H1 (cell line): ENCODE data around the gene SNX15. TPM values are rescaled to one million over a fixed set of nuclear protein-coding genes. Genes with fewer than 3 reads are reported as not detected.

Experiments used
- CTCF ChIA-PET: fragments of 300-600 bp; sonication (Branson Sonifier 250); formaldehyde crosslinking; loops from one replicate; lab custom pipeline; 2021; ENCODE audit not compliant: partially characterized antibody; lab: Charles Lee
- POLR2A ChIA-PET: fragments of 300-600 bp; sonication (Branson Sonifier 250); formaldehyde crosslinking; loops from one replicate; lab custom pipeline; 2021; ENCODE audit warnings: inconsistent platforms; ENCODE audit not compliant: partially characterized antibody; lab: Charles Lee
- DNase-seq, 2 experiments: peaks; one replicate each; pipeline versions ENCODE4 v3.0.0 to v3.0.0-alpha.2; 2010 to 2022; ENCODE audit warnings: low spot score in 2 of 2, low read depth in 1 of 2, mixed read lengths in 1 of 2
- FAIRE-seq: peaks from 2 replicates; lab custom pipeline; 2011; peaks lifted over from hg19 to GRCh38; lab: Jason Lieb, UNC
- H2AFZ ChIP-seq: 2 replicates; pipeline ENCODE4 v1.8.1; 2012; ENCODE audit warnings: low read length, inconsistent platforms
- H2AK5ac ChIP-seq: 2 replicates; pipeline ENCODE4 v1.6.1; 2013; ENCODE audit warnings: low read depth, low read length
- H2BK120ac ChIP-seq: replicated peaks from 2 replicates; pipeline ENCODE3; 2013; ENCODE audit warnings: low read depth, low read length, inconsistent platforms
- H2BK12ac ChIP-seq: 2 replicates; pipeline ENCODE4 v1.6.1; 2013; ENCODE audit warnings: low read depth, low read length
- H2BK15ac ChIP-seq: 2 replicates; pipeline ENCODE4 v1.6.1; 2013; ENCODE audit warnings: low read length
- H2BK20ac ChIP-seq: 2 replicates; pipeline ENCODE4 v1.6.1; 2013; ENCODE audit warnings: low read length
- H2BK5ac ChIP-seq: 2 replicates; pipeline ENCODE4 v1.6.1; 2013; ENCODE audit warnings: low read depth, low read length
- H3K14ac ChIP-seq: 2 replicates; pipeline ENCODE4 v1.6.1; 2013; ENCODE audit warnings: inconsistent platforms; ENCODE audit not compliant: insufficient read length
- H3K18ac ChIP-seq: 2 replicates; pipeline ENCODE4 v1.6.1; 2013; ENCODE audit warnings: low read length; ENCODE audit errors: extremely low read depth
- H3K23ac ChIP-seq: 2 replicates; pipeline ENCODE4 v1.6.1; 2013; ENCODE audit warnings: inconsistent platforms; ENCODE audit not compliant: insufficient read length
- H3K23me2 ChIP-seq: 2 replicates; pipeline ENCODE4 v1.6.1; 2013; ENCODE audit warnings: low read depth, low read length
- H3K27ac ChIP-seq: 2 replicates; pipeline ENCODE4 v1.6.1; 2011; ENCODE audit warnings: low read depth, low read length, inconsistent platforms
- H3K27me3 ChIP-seq, 4 experiments: replicated peaks in 1 of 4; 1 replicate in 1 of 4; 2 replicates in 3 of 4; pipeline versions ENCODE4 v1.6.1 to v1.8.1; 2011 to 2013; ENCODE audit warnings: low read length in 3 of 4, mild to moderate bottlenecking in 3 of 4, inconsistent platforms in 2 of 4, mixed read lengths in 2 of 4, moderate library complexity in 1 of 4; ENCODE audit not compliant: control insufficient read depth in 3 of 4, insufficient read depth in 3 of 4; ENCODE audit errors: extremely low read depth in 1 of 4
- H3K36me3 ChIP-seq, 4 experiments: 2 replicates each; pipeline versions ENCODE4 v1.6.1 to v1.8.1; 2011 to 2013; ENCODE audit warnings: mild to moderate bottlenecking in 4 of 4, low read length in 3 of 4, moderate library complexity in 2 of 4, control low read depth in 1 of 4, inconsistent platforms in 1 of 4; ENCODE audit not compliant: insufficient read depth in 4 of 4, control insufficient read depth in 2 of 4
- H3K4ac ChIP-seq: replicated peaks from 2 replicates; pipeline ENCODE3; 2013; ENCODE audit warnings: low read length, low read depth, mixed read lengths, inconsistent platforms; ENCODE audit not compliant: insufficient read length
- H3K4me1 ChIP-seq, 4 experiments: replicated peaks in 1 of 4; 1 replicate in 1 of 4; 2 replicates in 3 of 4; pipeline versions ENCODE4 v1.6.1 to v1.8.1; 2011 to 2013; ENCODE audit warnings: low read length in 3 of 4, inconsistent platforms in 2 of 4, mixed read lengths in 1 of 4; ENCODE audit not compliant: insufficient read depth in 4 of 4, control insufficient read depth in 3 of 4
- H3K4me2 ChIP-seq, 2 experiments: 2 replicates each; pipeline versions ENCODE4 v1.6.1 to v1.8.1; 2011 to 2013; ENCODE audit warnings: low read depth in 2 of 2, low read length in 2 of 2, control low read depth in 1 of 2, inconsistent platforms in 1 of 2, mild to moderate bottlenecking in 1 of 2; ENCODE audit not compliant: insufficient read depth in 1 of 2
- H3K4me3 ChIP-seq, 4 experiments: fragments of 200-600, 300-600 bp in 1 of 4; sonication (generic), shearing (Covaris generic), sonication (Bioruptor Twin) in 1 of 4; 2 replicates each; pipeline versions ENCODE4 v1.5.1 to v1.8.1; 2011 to 2016; ENCODE audit warnings: low read length in 4 of 4, low read depth in 3 of 4, control low read depth in 2 of 4, inconsistent platforms in 2 of 4, mild to moderate bottlenecking in 2 of 4, mixed read lengths in 1 of 4, moderate library complexity in 1 of 4; ENCODE audit not compliant: insufficient read depth in 2 of 4; ENCODE audit errors: extremely low read depth in 1 of 4
- H3K56ac ChIP-seq: replicated peaks from 2 replicates; pipeline ENCODE3; 2013; ENCODE audit warnings: low read depth, mild to moderate bottlenecking, mixed read lengths, low read length, inconsistent platforms; ENCODE audit not compliant: insufficient read length
- H3K79me1 ChIP-seq: 2 replicates; pipeline ENCODE4 v1.6.1; 2013; ENCODE audit warnings: low read depth, low read length, control low read depth
- H3K79me2 ChIP-seq, 2 experiments: 2 replicates each; pipeline versions ENCODE4 v1.6.1 to v1.8.1; 2012 to 2013; ENCODE audit warnings: low read length in 2 of 2, mild to moderate bottlenecking in 2 of 2, inconsistent platforms in 1 of 2; ENCODE audit not compliant: insufficient read depth in 2 of 2, control insufficient read depth in 1 of 2
- H3K9ac ChIP-seq, 4 experiments: replicated peaks in 1 of 4; 1 replicate in 1 of 4; 2 replicates in 3 of 4; pipeline versions ENCODE4 v1.6.1 to v1.8.1; 2011 to 2013; ENCODE audit warnings: low read depth in 3 of 4, low read length in 3 of 4, control low read depth in 2 of 4, mild to moderate bottlenecking in 2 of 4, moderate library complexity in 2 of 4, inconsistent platforms in 1 of 4; ENCODE audit errors: extremely low read depth in 1 of 4
- H3K9me3 ChIP-seq, 2 experiments: 2 replicates each; pipeline versions ENCODE4 v1.6.1 to v1.8.1; 2012 to 2013; ENCODE audit warnings: mild to moderate bottlenecking in 2 of 2, moderate library complexity in 2 of 2, control low read depth in 1 of 2, inconsistent platforms in 1 of 2, low read depth in 1 of 2, low read length in 1 of 2, mixed read lengths in 1 of 2; ENCODE audit not compliant: insufficient read depth in 2 of 2
- H4K20me1 ChIP-seq, 2 experiments: replicated peaks in 1 of 2; 2 replicates each; pipeline versions ENCODE3 to v1.8.1; 2011 to 2013; ENCODE audit warnings: inconsistent platforms in 2 of 2, low read length in 2 of 2, mild to moderate bottlenecking in 1 of 2; ENCODE audit not compliant: insufficient read depth in 2 of 2, control insufficient read depth in 1 of 2
- H4K5ac ChIP-seq: 2 replicates; pipeline ENCODE4 v1.6.1; 2013; ENCODE audit warnings: low read length, low read depth, mixed read lengths, inconsistent platforms; ENCODE audit not compliant: insufficient read length
- H4K8ac ChIP-seq: 2 replicates; pipeline ENCODE4 v1.8.0; 2013; ENCODE audit warnings: mild to moderate bottlenecking, moderate library complexity, low read length, inconsistent platforms; ENCODE audit not compliant: insufficient read depth; ENCODE audit errors: extremely low read depth
- H4K91ac ChIP-seq: replicated peaks from 2 replicates; pipeline ENCODE3; 2013; ENCODE audit warnings: low read length, mixed read lengths, inconsistent platforms; ENCODE audit not compliant: insufficient read length
- ASH2L ChIP-seq: fragments of 200-600, 300-600 bp; sonication (generic); IDR thresholded peaks from one replicate; pipeline ENCODE4 v1.7.1; 2017; ENCODE audit warnings: low read length
- CBX5 ChIP-seq: fragments of 300-800, 300-1000 bp; sonication (generic); IDR thresholded peaks from 2 replicates; pipeline ENCODE4 v1.7.1; 2016; ENCODE audit warnings: antibody characterized with exemption, low read length, low read depth
- CREB1 ChIP-seq: IDR thresholded peaks from 2 replicates; pipeline ENCODE4 v1.6.1; 2012; ENCODE audit warnings: inconsistent platforms
- JUND ChIP-seq: IDR thresholded peaks from 2 replicates; pipeline ENCODE4 v1.6.1; 2011; ENCODE audit warnings: mild to moderate bottlenecking, improper control_type of control experiment, low read length
- KDM4A ChIP-seq: IDR thresholded peaks from one replicate; pipeline ENCODE4 v1.7.1; 2012; ENCODE audit warnings: low read depth, mild to moderate bottlenecking, moderate library complexity, low read length, inconsistent platforms; ENCODE audit not compliant: severe bottlenecking
- MAX ChIP-seq: IDR thresholded peaks from 2 replicates; pipeline ENCODE4 v1.6.1; 2012; ENCODE audit warnings: inconsistent platforms
- POLR2A ChIP-seq, 2 experiments: IDR thresholded peaks; 1 replicate in 1 of 2; 2 replicates in 1 of 2; pipeline ENCODE4 v1.6.1; 2011; ENCODE audit warnings: low read depth in 2 of 2, low read length in 2 of 2, mild to moderate bottlenecking in 2 of 2; ENCODE audit errors: control extremely low read depth in 1 of 2
- POLR2AphosphoS5 ChIP-seq: IDR thresholded peaks from 2 replicates; pipeline ENCODE4 v1.6.1; 2011; ENCODE audit warnings: low read depth, low read length
- SAP30 ChIP-seq: fragments of 300-600 bp; sonication (generic); IDR thresholded peaks from 2 replicates; pipeline ENCODE4 v1.7.1; 2012; ENCODE audit warnings: low read length, moderate library complexity, mild to moderate bottlenecking, inconsistent platforms; ENCODE audit not compliant: insufficient read depth, insufficient replicate concordance
- TAF7 ChIP-seq: optimal IDR thresholded peaks from 2 replicates; pipeline ENCODE3; 2011; ENCODE audit warnings: low read depth, mild to moderate bottlenecking, inconsistent platforms, low read length, moderate library complexity, borderline replicate concordance
- TBP ChIP-seq: IDR thresholded peaks from 2 replicates; pipeline ENCODE4 v1.6.1; 2011; ENCODE audit warnings: low read depth, low read length, improper control_type of control experiment
- YY1 ChIP-seq: IDR thresholded peaks from 2 replicates; pipeline ENCODE4 v1.6.1; 2011; ENCODE audit warnings: low read depth, mild to moderate bottlenecking, low read length
- WGBS, 2 experiments: shearing (Covaris generic) in 1 of 2; methylation state at CpG; one replicate each; pipeline versions ENCODE4 v1.1.6 to v1.1.7; 2013 to 2015; ENCODE audit warnings: low lambda C conversion rate in 2 of 2, mixed read lengths in 2 of 2, inconsistent platforms in 1 of 2, low coverage in 1 of 2, missing lambda C conversion rate in 1 of 2; ENCODE audit not compliant: insufficient replicate concordance in 2 of 2, insufficient coverage in 1 of 2, insufficient read length in 1 of 2; ENCODE audit errors: extremely low coverage in 1 of 2, missing lambda C conversion rate in 1 of 2; 5-methylcytosine and 5-hydroxymethylcytosine counted together
- polyA plus RNA-seq, 7 experiments: library from polyadenylated mRNA; depleted of rRNA in 3 of 7; stranded (reverse) in 5 of 7; unstranded in 2 of 7; fragments of >200 nt in 5 of 7; fragments of 200-250 nt in 2 of 7; gene quantifications; 1 replicate in 5 of 7; 2 replicates in 1 of 7; 4 replicates in 1 of 7; pipeline versions ENCODE4 v1.2.1 to v1.2.3, GENCODE V29; 2011 to 2013; ENCODE audit warnings: missing spikeins in 2 of 7, mixed read lengths in 2 of 7
- total RNA-seq: library from RNA; stranded (reverse); fragmentation: NEBNext Ultra II Directional; extraction: Animal tissue kit (Norgen Biotek cat#: 25700); gene quantifications from 2 replicates; pipeline ENCODE4 v1.2.1, GENCODE V29; 2021

The SNX15 gene
- total and polyA plus RNA-seq, 2 of the 8 experiments (the other 6 are each of a cell fraction or from before 2014, with no cell fraction given), result 13.0 to 18.3 TPM

GRCh38 chr11:65040847-65041622, 13.8 kb downstream of the SNX15 start, which contains the start of gene SAC3D1:
Gene SAC3D1 (plus strand): TSS chr11:65041210. CDS start chr11:65041293, 83 bp downstream.
- Histone ChIP-seq H3K27ac (peak within 1 kb of the TSS; percentile 85; the same call in 1 of the 2 replicates), H2BK5ac (peak within 1 kb of the TSS; percentile 98), H3K9me3 (no peaks in the 10 kb centered on the region), H3K4me3 (peak within 1 kb of the TSS; percentile 48 to 93 (median 80)), H2BK12ac (peak within 1 kb of the TSS; percentile 12; the same call in 1 of the 2 replicates), H2BK20ac (no peak within 1 kb of the TSS), H4K91ac (no peak within 1 kb of the TSS), H2AK5ac (no peak within 1 kb of the TSS), H3K79me2 (peaks cover 0 to 16% of the 10 kb centered on the region in 2 experiments; a peak in 2 of 4 replicates), H3K27me3 (no peaks in the 10 kb centered on the region), H4K5ac (peak within 1 kb of the TSS; percentile 74), H3K56ac (peak within 1 kb of the TSS; percentile 83), H4K20me1 (peaks cover 10 to 13% of the 10 kb centered on the region in 2 experiments), H3K4me1 (no peaks in the 10 kb centered on the region; a peak in 2 of 7 replicates), H2BK15ac (no peak within 1 kb of the TSS), H2AFZ (peak within 1 kb of the TSS; percentile 71; the same call in 1 of the 2 replicates), H4K8ac (peak within 1 kb of the TSS; percentile 96), H2BK120ac (no peak within 1 kb of the TSS), H3K4me2 (peak within 1 kb of the TSS; percentile 63 to 90), H3K9ac (peak within 1 kb of the TSS; percentile 86 to 94 (median 92)), H3K4ac (peak within 1 kb of the TSS; percentile 78), H3K23me2 (no peaks in the 10 kb centered on the region; the same call in 1 of the 2 replicates), H3K36me3 (peaks cover 3 to 12% (median 6%) of the 10 kb centered on the region in 4 experiments; a peak in 4 of 8 replicates), H3K23ac (no peak within 1 kb of the TSS), H3K79me1 (peaks cover 2% of the 10 kb centered on the region), H3K14ac (no peak within 1 kb of the TSS), H3K18ac (peak within 1 kb of the TSS; percentile 93)
- WGBS, 2 experiments, result 3% methylated on average over 63 of the region's 91 CpGs; no CpG with 5 or more reads in 1 of the 2 experiments
- ChIA-PET CTCF (interaction anchor here (1.0 to 4.2 kb wide), 9 partner anchors 9 to 156 kb away, joined by 3 to 12 read pairs (median 3); partner anchors contain the start of genes ARL2 and CDCA5), POLR2A (interaction anchor here (0.6 to 3.5 kb wide), 19 partner anchors 9 to 252 kb away, joined by 3 to 10 read pairs (median 4); partner anchors contain the start of genes ARL2, CDCA5, MEN1 and SNX15)
- DNase-seq, result peak; percentile 80 to 94
- peak; percentile 66 for FAIRE-seq
- TF ChIP-seq POLR2A (IDR thresholded peaks at IDR 0.05; ENCODE audit: control extremely low read depth in 1 of 2, low read depth in 2 of 2, low read length in 2 of 2), result peak; percentile 58 to 60
- TF ChIP-seq MAX, result peak; percentile 40; the same call in 1 of the 2 replicates
- TF ChIP-seq TAF7, result peak; percentile 63
- TF ChIP-seq POLR2AphosphoS5, result peak; percentile 67
- peak; percentile 65 for TF ChIP-seq ASH2L
- TF ChIP-seq JUND, result no peak
- no peak for TF ChIP-seq CBX5
- TF ChIP-seq CREB1, result peak; percentile 53
- no peak for TF ChIP-seq SAP30
- peak; percentile 23; the same call in 1 of the 2 replicates for TF ChIP-seq YY1
- peak; percentile 70 for TF ChIP-seq KDM4A
- peak; percentile 45; the same call in 1 of the 2 replicates for TF ChIP-seq TBP
